Measurements from ENCODE around the gene SKIC8.
"Not testable (repeated sequence)": the region's sequence is repeated elsewhere in the genome, so short reads cannot be mapped to it uniquely, and the experiment has no call there.

DNA sequence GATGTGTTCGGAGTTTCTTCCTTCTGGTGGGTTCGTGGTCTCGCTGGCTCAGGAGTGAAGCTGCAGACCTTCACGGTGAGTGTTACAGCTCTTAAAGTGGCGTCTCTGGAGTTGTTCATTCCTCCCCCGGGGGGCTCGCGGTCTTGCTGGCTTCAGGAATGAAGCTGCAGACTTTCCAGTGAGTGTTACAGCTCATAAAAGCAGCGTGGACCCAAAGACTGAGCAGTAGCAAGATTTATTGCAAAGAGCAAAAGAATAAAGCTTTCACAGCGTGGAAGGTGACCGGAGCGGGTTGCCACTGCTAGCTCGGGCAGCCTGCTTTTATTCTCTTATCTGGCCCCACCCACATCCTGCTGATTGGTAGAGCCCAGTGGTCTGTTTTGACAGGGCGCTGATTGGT, 54.0 kb downstream of the SKIC8 start:
- TF ChIP-seq CTCF (IDR thresholded peaks at IDR 0.05; ENCODE audit: low read length); EZH2 (IDR thresholded peaks at IDR 0.05; ENCODE audit: borderline replicate concordance, low read length): not testable (repeated sequence)

All from OCI-LY1 (cell line).